Upper lobe of left lung (tissue), 6 donors: Measurements from ENCODE around the gene PIAS4. TPM values are rescaled to one million over a fixed set of nuclear protein-coding genes. Genes with fewer than 3 reads are reported as not detected.
A peak's percentile ranks its signal among the peaks of the same experiment; 100 is the strongest.

Source experiments
- ATAC-seq, 2 donors: fragments of 200-7000 bp; cut with Tn5 transposase; one replicate each; pipeline ENCODE4 v1.9.1; 2022; ENCODE audit warnings: mild to moderate bottlenecking in 2 of 2, moderate library complexity in 2 of 2; ENCODE audit not compliant: low FRiP score in 2 of 2
- DNase-seq, 2 donors: peaks; one replicate each; pipeline ENCODE4 v3.0.0-alpha.2; 2019 to 2020
- H3K27ac ChIP-seq, 4 donors: fragments of 200-600 bp; sonication (generic); one replicate each; pipeline ENCODE4 v1.5.1; 2016 to 2019
- H3K27me3 ChIP-seq, 4 donors: fragments of 200-600 bp; sonication (generic); one replicate each; pipeline ENCODE4 v1.5.1; 2017 to 2019
- H3K36me3 ChIP-seq, 4 donors: fragments of 200-600 bp; sonication (generic); one replicate each; pipeline ENCODE4 v1.5.1; 2016 to 2019
- H3K4me1 ChIP-seq, 4 donors: fragments of 200-600 bp; sonication (generic); one replicate each; pipeline ENCODE4 v1.5.1; 2018 to 2019
- H3K4me3 ChIP-seq, 4 donors: fragments of 200-600 bp; sonication (generic); one replicate each; pipeline ENCODE4 v1.5.1; 2017 to 2019; ENCODE audit warnings: mild to moderate bottlenecking in 2 of 4, moderate library complexity in 1 of 4
- H3K9me3 ChIP-seq, 4 donors: fragments of 200-600 bp; sonication (generic); one replicate each; pipeline ENCODE4 v1.5.1; 2018 to 2019
- EP300 ChIP-seq, 4 donors: sonication (generic); formaldehyde crosslinking; IDR thresholded peaks; one replicate each; pipeline ENCODE4 v1.5.1; 2017; ENCODE audit warnings: antibody characterized with exemption in 4 of 4, control low read depth in 2 of 4
- POLR2A ChIP-seq, 4 donors: fragments of 450-650 bp; IDR thresholded peaks; one replicate each; pipeline ENCODE4 v1.5.1; 2016 to 2017; ENCODE audit warnings: antibody characterized with exemption in 4 of 4, mild to moderate bottlenecking in 2 of 4
- POLR2AphosphoS5 ChIP-seq, 2 donors: sonication (generic); formaldehyde crosslinking; IDR thresholded peaks; one replicate each; pipeline ENCODE4 v1.5.1; 2017; ENCODE audit warnings: antibody characterized with exemption in 2 of 2
- WGBS, 2 donors: methylation state at CpG; one replicate each; pipeline ENCODE4 v1.1.5; 2017 to 2018; 5-methylcytosine and 5-hydroxymethylcytosine counted together
- total RNA-seq, 6 donors: library from RNA; depleted of rRNA in 4 of 6; stranded (reverse); fragments of >200 nt in 4 of 6; gene quantifications; one replicate each; pipeline versions ENCODE4 v1.1.0 to v1.2.1, GENCODE V29; 2016 to 2021
- TF ChIP-seq, protein P1 (sequence below), 6 experiments: fragments of 450-650 bp in 4 of 6; fragments of 200-600 bp in 2 of 6; sonication (generic) in 2 of 6; IDR thresholded peaks; one replicate each; pipeline ENCODE4 v1.5.1; 2016 to 2019; ENCODE audit warnings: antibody characterized with exemption in 6 of 6
- donor health status: DM: no; HTN: no; CAD: no; lungs with moderate emphysema.
- donor health status: DM: no; HTN: yes; CAD: no; lungs with severe emphysema.

The PIAS4 gene
- total RNA-seq, 6 donors from 2014 or later = 13.7 to 53.4 (median 21.9) TPM

- peaks cover 14 to 22% (median 16%) of the 10 kb centered on the region in 4 donors for H3K4me1 ChIP-seq
- DNase-seq = peak in 1 of 2 donors; percentile 33
- H3K27me3 ChIP-seq = no peaks in the 10 kb centered on the region
- H3K4me3 ChIP-seq = no peak overlapping the region
- TF ChIP-seq, protein P1, sequence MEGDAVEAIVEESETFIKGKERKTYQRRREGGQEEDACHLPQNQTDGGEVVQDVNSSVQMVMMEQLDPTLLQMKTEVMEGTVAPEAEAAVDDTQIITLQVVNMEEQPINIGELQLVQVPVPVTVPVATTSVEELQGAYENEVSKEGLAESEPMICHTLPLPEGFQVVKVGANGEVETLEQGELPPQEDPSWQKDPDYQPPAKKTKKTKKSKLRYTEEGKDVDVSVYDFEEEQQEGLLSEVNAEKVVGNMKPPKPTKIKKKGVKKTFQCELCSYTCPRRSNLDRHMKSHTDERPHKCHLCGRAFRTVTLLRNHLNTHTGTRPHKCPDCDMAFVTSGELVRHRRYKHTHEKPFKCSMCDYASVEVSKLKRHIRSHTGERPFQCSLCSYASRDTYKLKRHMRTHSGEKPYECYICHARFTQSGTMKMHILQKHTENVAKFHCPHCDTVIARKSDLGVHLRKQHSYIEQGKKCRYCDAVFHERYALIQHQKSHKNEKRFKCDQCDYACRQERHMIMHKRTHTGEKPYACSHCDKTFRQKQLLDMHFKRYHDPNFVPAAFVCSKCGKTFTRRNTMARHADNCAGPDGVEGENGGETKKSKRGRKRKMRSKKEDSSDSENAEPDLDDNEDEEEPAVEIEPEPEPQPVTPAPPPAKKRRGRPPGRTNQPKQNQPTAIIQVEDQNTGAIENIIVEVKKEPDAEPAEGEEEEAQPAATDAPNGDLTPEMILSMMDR (IDR thresholded peaks at IDR 0.05) = no peak
- TF ChIP-seq POLR2A (IDR thresholded peaks at IDR 0.05) (no peak), POLR2AphosphoS5 (IDR thresholded peaks at IDR 0.05) (no peak), EP300 (IDR thresholded peaks at IDR 0.05) (no peak)
- H3K9me3 ChIP-seq = no peaks in the 10 kb centered on the region
- 77 to 78% methylated on average over 2 to 3 of the region's 3 CpGs for WGBS, 2 donors
- peak in 1 of 2 donors; percentile 9 for ATAC-seq
- H3K36me3 ChIP-seq = no peaks in the 10 kb centered on the region
- peak overlapping the region; percentile 80 to 94 (median 86) for H3K27ac ChIP-seq
These were observed 69.5 kb downstream of the PIAS4 start for GRCh38 chr19:4077007-4077374.

DNA sequence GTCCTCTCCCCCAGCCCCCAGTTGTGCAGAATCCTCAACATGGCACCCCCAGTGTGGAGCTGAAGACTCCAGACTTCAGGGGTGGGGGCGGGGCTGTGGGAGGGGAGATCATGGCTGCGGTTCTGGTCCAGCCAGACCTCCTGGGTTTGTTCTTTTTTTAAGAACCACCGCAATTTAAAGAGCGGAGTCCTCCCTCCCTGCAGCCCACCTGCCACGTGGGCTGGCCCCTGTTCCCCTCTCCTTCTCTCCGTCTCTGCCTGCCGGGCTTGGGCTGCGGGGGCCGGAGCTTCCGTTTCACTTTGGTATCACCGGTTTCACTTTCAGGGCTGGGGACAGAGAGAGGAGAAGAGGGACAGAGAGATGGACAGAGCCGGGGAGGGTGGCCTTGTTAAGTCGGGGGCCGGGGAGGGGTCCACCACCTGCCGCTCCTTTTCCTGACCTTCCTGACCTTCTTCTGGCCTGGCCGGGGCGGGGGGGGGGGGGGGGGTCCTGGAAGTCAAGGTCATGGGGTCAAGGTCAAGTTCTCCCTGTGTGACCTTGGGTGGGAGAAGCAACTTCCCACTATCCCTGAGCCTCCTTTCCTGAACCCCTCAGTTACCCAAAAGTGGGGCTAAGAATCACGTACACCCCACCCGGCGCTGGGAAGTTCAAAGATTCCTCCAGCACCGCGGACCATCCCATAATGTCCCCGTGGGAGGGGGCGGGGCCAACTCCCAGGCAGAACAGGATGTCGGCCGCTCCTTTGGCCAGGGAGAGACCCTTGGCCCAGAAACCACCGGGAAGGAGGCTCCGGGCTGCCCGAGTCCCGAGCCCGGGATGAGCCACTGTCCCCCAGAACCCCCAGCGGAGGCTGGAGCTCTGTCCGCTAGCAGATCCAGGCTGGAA lies 70.5 kb downstream of the PIAS4 start:
- WGBS, 2 donors = 2 to 9% methylated on average over 12 to 29 of the region's 33 CpGs
- Histone ChIP-seq H3K9me3 (no peaks in the 10 kb centered on the region), H3K36me3 (no peaks in the 10 kb centered on the region), H3K27me3 (no peaks in the 10 kb centered on the region), H3K4me1 (peaks cover 14 to 22% (median 16%) of the 10 kb centered on the region in 4 donors), H3K27ac (peak overlapping the region; percentile 80 to 94 (median 86)), H3K4me3 (peak overlapping the region; percentile 16 to 70 (median 55))
- ATAC-seq (peak; percentile 71 to 81), DNase-seq (peak; percentile 69 to 86)
- TF ChIP-seq, protein P1 (IDR thresholded peaks at IDR 0.05) = no peak
- TF ChIP-seq EP300 (IDR thresholded peaks at IDR 0.05) = no peak
- TF ChIP-seq POLR2AphosphoS5 (IDR thresholded peaks at IDR 0.05) = peak in 1 of 2 donors; percentile 12
- no peak for TF ChIP-seq POLR2A (IDR thresholded peaks at IDR 0.05)

- 73 to 80% methylated on average over 6 of the region's 6 CpGs for WGBS, 2 donors
These were observed 72.9 kb downstream of the PIAS4 start for GRCh38 chr19:4080473-4080872.

GRCh38 chr19:4081441-4082129 lies 74.0 kb downstream of the PIAS4 start:
- Histone ChIP-seq H3K36me3 (no peaks in the 10 kb centered on the region), H3K27ac (peak overlapping the region in 1 of 4 donors; percentile 44), H3K4me3 (no peak overlapping the region), H3K27me3 (no peaks in the 10 kb centered on the region), H3K9me3 (no peaks in the 10 kb centered on the region), H3K4me1 (peaks cover 22 to 43% (median 29%) of the 10 kb centered on the region in 4 donors)
- 16 to 17% methylated on average over 2 of the region's 2 CpGs for WGBS, 2 donors
- no peak for ATAC-seq
- DNase-seq = no peak
- TF ChIP-seq POLR2AphosphoS5 (IDR thresholded peaks at IDR 0.05) = no peak
- TF ChIP-seq EP300 (IDR thresholded peaks at IDR 0.05) = no peak
- TF ChIP-seq, protein P1 (IDR thresholded peaks at IDR 0.05) = no peak
- no peak for TF ChIP-seq POLR2A (IDR thresholded peaks at IDR 0.05)

More at GRCh38 chr19:4080473-4080872, 72.9 kb downstream of the PIAS4 start:
- H3K27ac ChIP-seq = no peak overlapping the region
- H3K36me3 ChIP-seq = no peaks in the 10 kb centered on the region
- H3K27me3 ChIP-seq = no peaks in the 10 kb centered on the region
- DNase-seq = no peak
- H3K9me3 ChIP-seq = no peaks in the 10 kb centered on the region
- TF ChIP-seq POLR2A (IDR thresholded peaks at IDR 0.05) (no peak), POLR2AphosphoS5 (IDR thresholded peaks at IDR 0.05) (no peak), EP300 (IDR thresholded peaks at IDR 0.05) (no peak)
- TF ChIP-seq, protein P1 (IDR thresholded peaks at IDR 0.05) = no peak
- H3K4me3 ChIP-seq = no peak overlapping the region
- H3K4me1 ChIP-seq = peaks cover 22 to 37% (median 27%) of the 10 kb centered on the region in 4 donors
- no peak for ATAC-seq
